Measurements from ENCODE around the gene NET1.

The NET1 gene

DNA sequence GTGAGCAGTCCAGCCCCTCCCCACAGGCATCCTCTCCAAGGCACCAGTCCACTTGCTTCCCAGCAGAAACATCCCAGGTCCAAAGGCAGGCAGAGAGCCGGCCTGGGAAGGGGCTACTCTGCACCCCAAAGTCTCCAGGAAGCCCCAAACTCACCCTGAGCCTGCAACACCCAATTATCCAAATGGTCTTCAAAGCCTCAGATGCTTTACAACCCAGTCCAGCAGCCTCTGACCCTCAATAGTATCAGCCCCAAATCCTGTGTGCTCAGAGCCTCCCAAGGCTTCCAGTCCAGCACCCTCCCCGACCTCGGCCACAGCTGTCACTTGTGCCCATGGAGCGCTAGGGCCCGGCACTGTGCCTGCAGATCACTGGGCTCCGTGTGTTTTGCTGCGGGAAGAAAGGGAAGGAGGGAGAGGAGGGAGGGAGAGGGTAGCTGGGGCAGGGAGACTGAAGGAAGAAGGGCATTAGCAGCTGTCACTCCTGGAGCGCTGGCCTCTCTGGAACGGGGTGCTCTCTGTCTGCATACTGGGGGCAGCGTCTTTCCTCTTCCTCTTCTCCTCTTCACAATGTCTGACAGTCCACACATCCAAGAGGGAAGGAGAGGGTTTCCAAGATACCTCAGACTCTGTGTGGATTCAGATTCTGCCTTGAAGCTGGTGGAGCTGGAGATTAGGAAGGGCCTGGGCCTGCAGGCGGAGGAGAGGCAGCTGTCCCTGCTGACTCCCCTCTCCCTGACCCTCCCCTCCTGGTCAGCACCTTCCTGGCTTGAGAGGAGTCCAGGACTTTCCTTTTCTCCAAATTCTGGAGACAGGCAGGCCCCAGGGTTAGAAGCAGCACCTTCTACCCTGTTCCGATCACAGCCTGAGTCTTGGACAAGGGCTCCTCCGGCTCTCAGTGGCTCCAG lies 73.8 kb downstream of the NET1 start:
- DNase-seq, result no peak

GRCh38 chr10:5486853-5487235 lies 74.5 kb downstream of the NET1 start:
- DNase-seq, result no peak

DNA sequence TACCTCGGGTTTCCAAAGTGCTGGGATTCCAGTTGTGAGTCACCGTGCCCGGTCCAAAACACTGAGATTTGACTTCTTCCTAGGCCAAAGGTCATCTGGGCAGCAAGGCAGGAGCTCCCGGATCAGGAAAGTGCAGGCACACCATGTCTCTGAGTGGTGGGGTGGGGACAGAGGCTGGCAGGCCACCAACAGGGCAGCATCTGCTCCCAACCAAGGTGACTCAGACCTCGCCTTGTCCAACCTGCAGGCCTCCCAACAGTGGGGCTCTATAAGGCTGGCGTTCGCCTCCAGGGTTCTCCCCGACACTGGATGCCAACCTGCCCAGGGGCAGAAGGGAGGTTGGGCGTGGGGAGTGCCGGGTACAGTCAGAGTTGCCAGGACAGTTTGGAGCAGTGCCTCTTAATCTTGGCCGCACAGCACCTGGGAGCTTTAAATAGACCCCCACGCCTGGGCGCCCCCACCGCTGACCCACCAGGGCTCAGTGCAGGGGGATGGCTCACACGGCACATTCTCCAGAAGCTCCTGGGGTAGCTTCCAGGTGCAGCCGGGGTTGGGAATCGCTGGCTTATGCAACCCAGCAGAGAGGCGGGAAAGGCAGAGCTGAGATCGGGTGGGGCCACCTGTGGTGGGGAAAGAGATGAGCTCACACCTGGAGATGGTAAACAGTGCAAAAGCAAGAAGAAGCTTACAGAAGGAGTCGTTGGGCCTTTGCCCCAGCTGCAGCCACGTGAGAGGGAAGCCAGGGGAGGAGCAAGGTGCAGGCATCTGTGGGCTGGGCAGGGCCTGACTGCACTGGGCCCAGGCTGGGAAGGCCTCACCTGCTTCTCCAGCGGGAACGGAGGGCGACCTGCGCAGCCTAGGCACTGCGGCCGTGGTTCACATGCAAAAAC lies 76.2 kb downstream of the NET1 start:
- DNase-seq, result no peak

- no peak for DNase-seq
Measured at GRCh38 chr10:5490032-5490431, 77.7 kb downstream of the NET1 start.

DNA sequence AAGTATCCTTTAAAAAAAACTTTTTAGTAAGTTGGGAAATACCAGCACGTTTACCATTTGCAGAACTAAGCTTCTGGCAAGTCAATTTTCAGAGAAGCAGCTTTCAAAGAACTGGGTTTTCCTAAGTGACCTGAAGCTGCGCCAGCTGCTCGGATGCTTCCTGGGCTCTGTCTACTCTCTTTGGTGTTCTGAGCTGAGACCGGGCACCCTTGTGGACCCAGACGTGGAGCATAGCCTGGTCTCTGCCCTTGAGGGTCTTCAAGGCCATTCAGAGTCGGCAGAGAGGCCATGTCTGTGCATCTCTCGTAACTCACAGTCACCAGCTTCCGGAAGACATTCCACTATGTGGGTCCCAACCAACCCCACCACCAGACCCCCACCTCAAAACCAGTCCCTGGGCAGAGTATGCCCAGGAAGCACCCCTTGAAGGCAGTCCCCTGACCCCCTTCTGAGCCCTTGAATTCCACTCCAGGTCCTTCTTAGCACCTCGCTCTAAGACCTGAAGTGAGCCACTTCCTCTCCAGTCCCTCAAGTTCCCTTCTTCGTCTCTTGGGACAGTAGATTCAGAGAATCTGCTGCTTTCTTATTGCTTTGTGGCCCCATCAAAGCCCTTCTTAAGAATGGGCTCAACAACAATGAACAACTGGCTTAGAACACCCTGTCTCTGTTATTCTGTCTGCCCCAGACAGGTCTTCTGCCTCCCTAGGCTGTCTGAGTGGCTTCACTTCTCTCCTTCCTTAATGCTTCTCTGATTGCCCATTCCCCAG lies 78.5 kb downstream of the NET1 start:
- no peak for DNase-seq

- DNase-seq, result no peak
Measured at GRCh38 chr10:5491477-5491876, 79.1 kb downstream of the NET1 start.

DNA sequence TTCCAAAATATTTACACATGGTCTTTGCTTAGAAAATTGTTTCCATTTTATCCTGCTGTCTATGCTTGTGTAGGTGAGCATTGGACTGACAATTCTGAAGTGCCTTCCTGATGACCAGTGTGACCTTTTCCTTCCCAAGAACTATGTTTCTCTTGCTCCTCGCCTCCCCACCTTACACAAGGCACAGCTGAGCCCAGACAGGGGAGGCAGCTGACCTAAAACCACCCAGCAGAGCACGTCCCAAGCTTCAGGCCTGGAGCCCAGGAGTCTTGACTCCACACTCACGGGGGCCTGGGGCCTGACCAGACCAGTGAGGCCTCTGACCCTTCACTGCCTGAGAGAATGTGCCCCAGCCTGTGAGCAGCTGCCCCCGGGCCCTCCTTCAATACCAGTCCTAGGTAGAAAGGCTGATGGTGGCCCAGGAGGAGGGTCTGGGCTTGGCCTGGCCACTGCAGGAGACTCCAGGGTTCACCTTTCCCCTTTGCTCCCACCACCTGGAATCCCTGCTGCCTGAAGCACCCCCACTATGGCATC lies 80.0 kb downstream of the NET1 start:
- no peak for DNase-seq

- no peak for DNase-seq
Measured at GRCh38 chr10:5492929-5493576, 80.7 kb downstream of the NET1 start.

DNA sequence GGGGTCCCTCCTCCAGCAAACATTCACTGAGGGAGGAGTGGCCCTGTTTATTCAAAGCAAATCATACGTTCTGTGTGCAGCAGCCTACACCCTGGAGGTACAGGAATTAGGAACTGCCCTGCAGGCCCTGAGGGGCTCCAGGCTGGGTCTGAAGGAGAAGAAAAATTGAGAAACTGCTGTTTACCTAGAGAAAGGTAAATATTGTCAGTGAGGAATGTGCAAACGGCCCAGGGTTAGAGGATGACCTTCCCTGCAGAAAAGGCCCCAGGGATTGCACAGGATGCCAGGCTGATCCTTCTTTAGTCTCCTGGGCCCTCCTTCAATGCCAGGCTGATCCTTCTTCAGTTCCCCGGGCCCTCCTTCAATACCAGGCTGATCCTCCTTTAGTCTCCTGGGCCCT lies 81.3 kb downstream of the NET1 start:
- no peak for DNase-seq

GRCh38 chr10:5494611-5495010 lies 82.3 kb downstream of the NET1 start:
- no peak for DNase-seq

DNA sequence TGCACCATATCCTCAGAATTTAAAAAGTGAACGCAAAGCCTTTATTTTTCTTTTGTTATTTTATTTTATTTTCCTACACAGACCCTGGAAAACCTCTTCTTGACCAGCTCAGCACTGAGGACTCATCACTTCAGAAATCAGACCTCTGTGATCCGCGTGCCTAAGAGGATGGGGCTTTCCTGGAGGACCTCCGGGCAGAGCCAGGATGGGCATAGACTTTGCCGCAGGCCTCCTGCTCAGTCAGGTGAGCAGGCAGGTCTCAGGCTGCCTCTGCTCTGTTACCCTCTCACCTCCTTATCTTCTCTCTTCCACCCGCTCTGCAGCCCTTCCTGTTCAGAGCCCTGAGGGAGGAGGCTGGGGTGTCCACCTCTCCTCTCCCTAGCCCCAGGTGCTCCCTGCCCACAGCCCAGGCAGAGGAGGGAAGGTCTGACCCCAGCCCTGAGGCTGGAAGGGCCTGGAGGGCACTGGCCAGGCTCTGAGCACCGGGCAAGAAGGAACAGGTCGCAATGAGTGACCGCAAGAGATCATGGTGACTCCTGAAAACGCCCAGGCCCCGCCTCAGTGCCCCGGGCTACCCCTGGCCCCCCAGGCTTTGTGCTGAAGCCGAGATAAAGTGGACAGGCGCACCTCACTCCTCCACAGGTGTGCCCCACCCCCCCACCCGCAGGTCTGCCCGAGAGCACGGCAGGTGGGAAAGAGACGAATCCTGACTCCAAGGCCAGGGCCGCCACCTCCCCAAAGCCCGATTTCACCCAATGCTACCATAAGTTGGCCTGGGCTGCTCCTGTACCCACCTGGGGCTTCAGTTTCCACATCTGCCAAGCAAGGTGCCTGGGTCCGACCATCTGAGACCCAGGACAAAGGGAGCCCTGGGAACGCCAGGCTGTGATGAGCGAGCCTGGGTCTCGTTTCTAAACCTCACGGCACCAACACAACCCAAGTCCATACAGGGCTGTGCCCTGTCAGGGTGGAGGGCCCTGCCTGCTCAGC lies 84.2 kb downstream of the NET1 start:
- no peak for DNase-seq

GRCh38 chr10:5497289-5497688 lies 84.9 kb downstream of the NET1 start:
- DNase-seq, result no peak

GRCh38 chr10:5497948-5498730 lies 85.8 kb downstream of the NET1 start:
- DNase-seq, result no peak

DNA sequence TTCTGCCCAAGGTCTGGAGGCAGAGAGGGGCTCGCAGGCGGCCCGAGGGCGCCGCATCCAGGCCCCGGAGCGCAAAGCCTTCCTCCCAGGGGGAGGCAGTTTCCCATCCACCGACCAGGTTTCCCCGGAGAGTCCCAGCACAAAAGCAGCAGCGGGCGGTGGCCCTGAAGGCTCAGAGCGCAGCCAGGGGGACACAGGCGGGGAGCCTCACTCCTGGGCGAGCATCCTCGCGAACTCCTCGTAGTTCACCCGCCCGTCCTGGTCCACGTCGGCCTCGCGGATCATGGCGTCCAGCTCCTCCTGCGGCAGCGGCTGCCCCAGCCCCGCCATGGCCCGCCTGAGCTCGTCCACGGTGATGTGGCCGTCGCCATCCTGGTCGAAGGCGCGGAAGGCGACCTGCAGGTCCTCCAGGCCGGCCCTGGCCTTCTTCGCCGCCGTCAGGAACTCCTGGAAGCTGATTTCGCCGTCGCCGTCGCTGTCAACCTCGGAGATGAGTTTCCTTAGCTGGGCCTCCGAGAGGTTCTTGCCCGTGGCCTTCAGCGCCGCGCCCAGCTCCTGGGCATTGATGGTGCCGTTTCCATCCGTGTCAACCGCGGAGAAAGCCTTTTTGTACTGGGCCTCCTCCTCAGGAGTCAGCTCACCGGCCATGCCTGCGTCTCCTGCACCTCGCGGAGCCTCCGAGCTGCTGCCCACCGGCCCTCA lies 86.6 kb downstream of the NET1 start:
- DNase-seq, result no peak

DNA sequence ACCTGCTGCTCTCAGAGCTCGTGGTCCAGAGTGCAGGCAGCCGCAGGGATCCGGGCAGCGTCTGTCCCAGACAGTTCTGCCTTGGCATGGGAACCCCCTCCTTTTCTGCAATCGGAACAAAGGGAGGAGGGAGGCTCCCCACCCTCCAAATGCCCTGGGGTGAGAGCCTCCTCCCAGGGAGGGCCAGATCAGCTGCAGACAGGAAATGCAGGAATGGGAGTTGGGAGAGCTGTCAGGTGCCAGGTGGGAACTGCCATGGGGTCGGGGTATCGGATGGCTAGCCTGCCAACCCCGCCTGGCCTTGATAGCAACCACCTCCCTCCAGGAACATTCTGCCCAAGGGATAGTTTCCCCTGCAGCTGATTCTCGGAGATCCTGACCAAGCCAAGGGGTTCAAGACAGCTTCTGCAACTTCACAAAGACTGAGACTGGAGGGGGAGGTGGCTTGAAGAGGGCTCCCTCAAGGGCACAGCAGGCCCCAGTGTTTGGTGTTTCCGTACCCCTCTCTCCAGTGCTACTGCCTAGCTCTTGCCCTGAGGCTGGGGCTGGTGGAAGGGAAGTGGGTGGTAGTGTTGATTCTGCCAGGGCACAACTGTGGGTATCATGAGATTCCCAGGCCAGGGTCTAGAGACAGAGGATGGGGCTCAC lies 87.3 kb downstream of the NET1 start, which contains the start of gene CALML5:
Gene CALML5, minus strand, starts transcription at position 78 of the 648 bp plus-strand sequence. CDS start 132 bp downstream, outside the sequence.
- DNase-seq, result no peak

GRCh38 chr10:5500162-5500670 lies 87.9 kb downstream of the NET1 start:
- no peak for DNase-seq

DNA sequence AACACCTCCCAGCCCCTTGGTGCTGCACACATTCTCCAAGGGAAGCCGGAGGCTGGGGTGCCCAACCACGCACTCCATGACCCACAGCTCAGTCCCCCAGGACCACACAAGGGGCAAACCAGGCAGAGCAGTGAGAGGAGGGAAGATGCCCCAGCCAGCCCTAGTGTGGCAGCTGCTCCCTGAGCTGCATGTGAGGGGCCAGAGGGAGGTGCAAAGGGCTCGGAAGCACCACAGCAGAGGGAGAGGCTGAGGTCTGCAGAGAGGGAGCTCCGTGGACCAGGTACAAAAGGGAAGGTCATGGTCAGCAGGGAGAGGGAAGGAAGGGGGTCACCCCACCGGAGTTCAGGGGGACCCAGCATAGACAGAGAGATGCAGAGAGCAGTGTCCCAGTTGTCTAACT lies 88.6 kb downstream of the NET1 start:
- no peak for DNase-seq

DNA sequence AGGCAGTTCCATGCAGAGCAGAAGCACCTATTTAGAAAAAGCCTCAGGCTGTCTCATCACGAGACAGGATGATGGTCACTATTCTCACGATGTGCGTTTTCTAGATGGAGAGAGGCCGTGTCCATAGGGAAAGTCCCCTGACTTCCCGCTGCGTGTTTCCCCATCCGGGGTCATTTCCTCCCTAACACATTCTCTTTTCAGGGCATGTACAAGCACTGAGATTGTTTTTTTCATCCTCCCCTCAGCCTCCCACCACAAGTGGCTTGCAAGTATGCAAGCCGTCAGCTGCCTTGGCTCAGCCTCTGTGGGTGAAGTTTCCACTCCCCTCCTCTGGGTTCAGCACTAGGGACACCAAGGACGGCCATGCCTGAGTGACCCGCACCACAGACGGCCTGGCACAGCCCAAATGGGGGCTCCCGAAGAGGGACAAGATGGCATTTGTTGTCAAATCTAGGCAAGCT lies 89.7 kb downstream of the NET1 start:
- DNase-seq, result no peak

Measured in NCI-H1048 (cell line).